GM12891 (cell line): ENCODE data around the gene NUP188.

Experiments
- POLR2A ChIP-seq: IDR thresholded peaks from 2 replicates; pipeline ENCODE4 v1.6.1; 2011; ENCODE audit warnings: low read depth, low read length, control low read depth
- TAF1 ChIP-seq: IDR thresholded peaks from 2 replicates; pipeline ENCODE4 v1.6.1; 2011; ENCODE audit warnings: low read depth, low read length, control low read depth

DNA sequence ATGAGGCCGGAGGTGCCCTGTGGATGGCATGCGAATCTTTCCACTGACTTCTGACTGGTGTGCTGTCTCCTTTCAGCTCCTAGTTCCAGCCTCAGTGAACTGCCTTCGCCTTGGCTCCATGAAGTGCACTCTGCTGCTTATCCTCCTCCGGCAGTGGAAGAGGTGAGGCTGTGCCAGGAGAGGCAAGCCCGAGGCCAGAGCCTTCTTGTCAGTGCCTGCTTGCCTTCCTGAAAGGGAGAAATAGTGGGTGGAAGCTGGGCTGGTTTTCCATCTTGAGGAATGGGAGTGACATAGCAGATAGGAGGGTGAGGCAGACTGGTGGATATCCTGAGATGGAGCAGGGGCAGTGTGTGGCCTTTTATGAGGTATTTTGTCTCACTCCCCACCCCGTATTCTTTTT lies 51.0 kb downstream of the NUP188 start:
- TF ChIP-seq TAF1 (no peak), POLR2A (no peak)
